WTC11 (cell line): Measurements from ENCODE around the gene ACSBG1.

Source experiments
- CREB1 ChIP-seq: sonication (generic); formaldehyde crosslinking; IDR thresholded peaks from 2 replicates; pipeline ENCODE4 v1.8.0; 2023; ENCODE audit warnings: mild to moderate bottlenecking, missing genetic modification reagents
- FOXJ3 ChIP-seq: sonication (generic); formaldehyde crosslinking; IDR thresholded peaks from 2 replicates; pipeline ENCODE4 v1.9.0; 2021; ENCODE audit warnings: missing genetic modification reagents, mild to moderate bottlenecking, borderline replicate concordance
- NFE2L1 ChIP-seq: sonication (generic); formaldehyde crosslinking; IDR thresholded peaks from 2 replicates; pipeline ENCODE4 v1.8.1; 2023; ENCODE audit warnings: missing genetic modification reagents
- NR3C1 ChIP-seq: sonication (generic); formaldehyde crosslinking; conservative IDR thresholded peaks from 2 replicates; pipeline ENCODE4 v1.8.1; 2023; ENCODE audit warnings: low read depth, mild to moderate bottlenecking, missing genetic modification reagents
- TF ChIP-seq, protein P1 (sequence below): sonication (generic); formaldehyde crosslinking; IDR thresholded peaks from 2 replicates; pipeline ENCODE4 v1.8.0; 2022; ENCODE audit warnings: mild to moderate bottlenecking, missing genetic modification reagents
- TF ChIP-seq, protein P2 (sequence below): fragments of 250-450 bp; sonication (Bioruptor Pico); IDR thresholded peaks from 2 replicates; pipeline ENCODE4 v1.9.0; 2021; ENCODE audit warnings: moderate library complexity, mild to moderate bottlenecking, inconsistent platforms, borderline replicate concordance
- TF ChIP-seq, protein P3 (sequence below): fragments of 200-600 bp; IDR thresholded peaks from 2 replicates; pipeline ENCODE4 v1.8.0; 2022; ENCODE audit warnings: antibody characterized with exemption
- TF ChIP-seq, protein P4 (sequence below): sonication (generic); formaldehyde crosslinking; IDR thresholded peaks from 2 replicates; pipeline ENCODE4 v1.8.1; 2022; ENCODE audit warnings: mild to moderate bottlenecking, missing genetic modification reagents, moderate library complexity, borderline replicate concordance
- TF ChIP-seq, protein P5 (sequence below): sonication (generic); formaldehyde crosslinking; conservative IDR thresholded peaks from 2 replicates; pipeline ENCODE4 v1.8.1; 2022; ENCODE audit warnings: mild to moderate bottlenecking, missing genetic modification reagents
- TF ChIP-seq, protein P6 (sequence below): sonication (generic); formaldehyde crosslinking; IDR thresholded peaks from 2 replicates; pipeline ENCODE4 v1.8.0; 2022; ENCODE audit warnings: missing genetic modification reagents
- TF ChIP-seq, protein P7 (sequence below): sonication (generic); formaldehyde crosslinking; IDR thresholded peaks from 2 replicates; pipeline ENCODE4 v1.8.1; 2022; ENCODE audit warnings: low read depth, missing genetic modification reagents, borderline replicate concordance
- TF ChIP-seq, protein P8 (sequence below): sonication (generic); formaldehyde crosslinking; IDR thresholded peaks from 2 replicates; pipeline ENCODE4 v1.8.0; 2022; ENCODE audit warnings: mild to moderate bottlenecking, missing genetic modification reagents

DNA sequence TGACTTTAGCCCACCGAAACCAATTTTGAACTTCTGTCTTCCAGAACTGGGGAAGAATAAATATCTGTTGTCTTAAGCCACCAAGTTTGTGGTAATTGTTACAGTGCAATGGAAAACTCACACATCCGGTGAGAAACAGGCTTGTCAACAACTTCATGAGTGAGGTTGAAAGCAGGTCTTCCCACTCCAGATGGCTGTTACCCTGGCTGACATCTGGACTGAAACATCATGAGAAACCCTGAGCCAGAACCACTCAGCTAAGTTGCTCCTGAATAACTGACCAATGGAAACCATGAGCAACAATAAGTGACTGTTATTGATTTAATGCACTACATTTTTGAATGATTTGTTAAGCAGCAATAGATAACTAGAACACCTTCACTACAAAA, 10.3 kb downstream of the ACSBG1 start:
- TF ChIP-seq, protein P1, sequence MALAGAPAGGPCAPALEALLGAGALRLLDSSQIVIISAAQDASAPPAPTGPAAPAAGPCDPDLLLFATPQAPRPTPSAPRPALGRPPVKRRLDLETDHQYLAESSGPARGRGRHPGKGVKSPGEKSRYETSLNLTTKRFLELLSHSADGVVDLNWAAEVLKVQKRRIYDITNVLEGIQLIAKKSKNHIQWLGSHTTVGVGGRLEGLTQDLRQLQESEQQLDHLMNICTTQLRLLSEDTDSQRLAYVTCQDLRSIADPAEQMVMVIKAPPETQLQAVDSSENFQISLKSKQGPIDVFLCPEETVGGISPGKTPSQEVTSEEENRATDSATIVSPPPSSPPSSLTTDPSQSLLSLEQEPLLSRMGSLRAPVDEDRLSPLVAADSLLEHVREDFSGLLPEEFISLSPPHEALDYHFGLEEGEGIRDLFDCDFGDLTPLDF (CRISPR knock-in tag): no peak
- TF ChIP-seq, protein P2, sequence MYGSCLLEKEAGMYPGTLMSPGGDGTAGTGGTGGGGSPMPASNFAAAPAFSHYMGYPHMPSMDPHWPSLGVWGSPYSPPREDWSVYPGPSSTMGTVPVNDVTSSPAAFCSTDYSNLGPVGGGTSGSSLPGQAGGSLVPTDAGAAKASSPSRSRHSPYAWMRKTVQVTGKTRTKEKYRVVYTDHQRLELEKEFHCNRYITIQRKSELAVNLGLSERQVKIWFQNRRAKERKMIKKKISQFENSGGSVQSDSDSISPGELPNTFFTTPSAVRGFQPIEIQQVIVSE (CRISPR knock-in tag): no peak
- TF ChIP-seq NFE2L1 (CRISPR knock-in tag): no peak
- TF ChIP-seq, protein P3, sequence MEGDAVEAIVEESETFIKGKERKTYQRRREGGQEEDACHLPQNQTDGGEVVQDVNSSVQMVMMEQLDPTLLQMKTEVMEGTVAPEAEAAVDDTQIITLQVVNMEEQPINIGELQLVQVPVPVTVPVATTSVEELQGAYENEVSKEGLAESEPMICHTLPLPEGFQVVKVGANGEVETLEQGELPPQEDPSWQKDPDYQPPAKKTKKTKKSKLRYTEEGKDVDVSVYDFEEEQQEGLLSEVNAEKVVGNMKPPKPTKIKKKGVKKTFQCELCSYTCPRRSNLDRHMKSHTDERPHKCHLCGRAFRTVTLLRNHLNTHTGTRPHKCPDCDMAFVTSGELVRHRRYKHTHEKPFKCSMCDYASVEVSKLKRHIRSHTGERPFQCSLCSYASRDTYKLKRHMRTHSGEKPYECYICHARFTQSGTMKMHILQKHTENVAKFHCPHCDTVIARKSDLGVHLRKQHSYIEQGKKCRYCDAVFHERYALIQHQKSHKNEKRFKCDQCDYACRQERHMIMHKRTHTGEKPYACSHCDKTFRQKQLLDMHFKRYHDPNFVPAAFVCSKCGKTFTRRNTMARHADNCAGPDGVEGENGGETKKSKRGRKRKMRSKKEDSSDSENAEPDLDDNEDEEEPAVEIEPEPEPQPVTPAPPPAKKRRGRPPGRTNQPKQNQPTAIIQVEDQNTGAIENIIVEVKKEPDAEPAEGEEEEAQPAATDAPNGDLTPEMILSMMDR: no peak
- TF ChIP-seq, protein P4, sequence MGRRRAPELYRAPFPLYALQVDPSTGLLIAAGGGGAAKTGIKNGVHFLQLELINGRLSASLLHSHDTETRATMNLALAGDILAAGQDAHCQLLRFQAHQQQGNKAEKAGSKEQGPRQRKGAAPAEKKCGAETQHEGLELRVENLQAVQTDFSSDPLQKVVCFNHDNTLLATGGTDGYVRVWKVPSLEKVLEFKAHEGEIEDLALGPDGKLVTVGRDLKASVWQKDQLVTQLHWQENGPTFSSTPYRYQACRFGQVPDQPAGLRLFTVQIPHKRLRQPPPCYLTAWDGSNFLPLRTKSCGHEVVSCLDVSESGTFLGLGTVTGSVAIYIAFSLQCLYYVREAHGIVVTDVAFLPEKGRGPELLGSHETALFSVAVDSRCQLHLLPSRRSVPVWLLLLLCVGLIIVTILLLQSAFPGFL (CRISPR knock-in tag): no peak
- TF ChIP-seq, protein P5, sequence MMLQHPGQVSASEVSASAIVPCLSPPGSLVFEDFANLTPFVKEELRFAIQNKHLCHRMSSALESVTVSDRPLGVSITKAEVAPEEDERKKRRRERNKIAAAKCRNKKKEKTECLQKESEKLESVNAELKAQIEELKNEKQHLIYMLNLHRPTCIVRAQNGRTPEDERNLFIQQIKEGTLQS (CRISPR knock-in tag): no peak
- TF ChIP-seq NR3C1: no peak
- TF ChIP-seq FOXJ3 (CRISPR knock-in tag): no peak
- TF ChIP-seq CREB1 (CRISPR knock-in tag): no peak
- TF ChIP-seq, protein P6, sequence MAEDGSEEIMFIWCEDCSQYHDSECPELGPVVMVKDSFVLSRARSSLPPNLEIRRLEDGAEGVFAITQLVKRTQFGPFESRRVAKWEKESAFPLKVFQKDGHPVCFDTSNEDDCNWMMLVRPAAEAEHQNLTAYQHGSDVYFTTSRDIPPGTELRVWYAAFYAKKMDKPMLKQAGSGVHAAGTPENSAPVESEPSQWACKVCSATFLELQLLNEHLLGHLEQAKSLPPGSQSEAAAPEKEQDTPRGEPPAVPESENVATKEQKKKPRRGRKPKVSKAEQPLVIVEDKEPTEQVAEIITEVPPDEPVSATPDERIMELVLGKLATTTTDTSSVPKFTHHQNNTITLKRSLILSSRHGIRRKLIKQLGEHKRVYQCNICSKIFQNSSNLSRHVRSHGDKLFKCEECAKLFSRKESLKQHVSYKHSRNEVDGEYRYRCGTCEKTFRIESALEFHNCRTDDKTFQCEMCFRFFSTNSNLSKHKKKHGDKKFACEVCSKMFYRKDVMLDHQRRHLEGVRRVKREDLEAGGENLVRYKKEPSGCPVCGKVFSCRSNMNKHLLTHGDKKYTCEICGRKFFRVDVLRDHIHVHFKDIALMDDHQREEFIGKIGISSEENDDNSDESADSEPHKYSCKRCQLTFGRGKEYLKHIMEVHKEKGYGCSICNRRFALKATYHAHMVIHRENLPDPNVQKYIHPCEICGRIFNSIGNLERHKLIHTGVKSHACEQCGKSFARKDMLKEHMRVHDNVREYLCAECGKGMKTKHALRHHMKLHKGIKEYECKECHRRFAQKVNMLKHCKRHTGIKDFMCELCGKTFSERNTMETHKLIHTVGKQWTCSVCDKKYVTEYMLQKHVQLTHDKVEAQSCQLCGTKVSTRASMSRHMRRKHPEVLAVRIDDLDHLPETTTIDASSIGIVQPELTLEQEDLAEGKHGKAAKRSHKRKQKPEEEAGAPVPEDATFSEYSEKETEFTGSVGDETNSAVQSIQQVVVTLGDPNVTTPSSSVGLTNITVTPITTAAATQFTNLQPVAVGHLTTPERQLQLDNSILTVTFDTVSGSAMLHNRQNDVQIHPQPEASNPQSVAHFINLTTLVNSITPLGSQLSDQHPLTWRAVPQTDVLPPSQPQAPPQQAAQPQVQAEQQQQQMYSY (CRISPR knock-in tag): no peak
- TF ChIP-seq, protein P7, sequence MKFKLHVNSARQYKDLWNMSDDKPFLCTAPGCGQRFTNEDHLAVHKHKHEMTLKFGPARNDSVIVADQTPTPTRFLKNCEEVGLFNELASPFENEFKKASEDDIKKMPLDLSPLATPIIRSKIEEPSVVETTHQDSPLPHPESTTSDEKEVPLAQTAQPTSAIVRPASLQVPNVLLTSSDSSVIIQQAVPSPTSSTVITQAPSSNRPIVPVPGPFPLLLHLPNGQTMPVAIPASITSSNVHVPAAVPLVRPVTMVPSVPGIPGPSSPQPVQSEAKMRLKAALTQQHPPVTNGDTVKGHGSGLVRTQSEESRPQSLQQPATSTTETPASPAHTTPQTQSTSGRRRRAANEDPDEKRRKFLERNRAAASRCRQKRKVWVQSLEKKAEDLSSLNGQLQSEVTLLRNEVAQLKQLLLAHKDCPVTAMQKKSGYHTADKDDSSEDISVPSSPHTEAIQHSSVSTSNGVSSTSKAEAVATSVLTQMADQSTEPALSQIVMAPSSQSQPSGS (CRISPR knock-in tag): no peak
- TF ChIP-seq, protein P8, sequence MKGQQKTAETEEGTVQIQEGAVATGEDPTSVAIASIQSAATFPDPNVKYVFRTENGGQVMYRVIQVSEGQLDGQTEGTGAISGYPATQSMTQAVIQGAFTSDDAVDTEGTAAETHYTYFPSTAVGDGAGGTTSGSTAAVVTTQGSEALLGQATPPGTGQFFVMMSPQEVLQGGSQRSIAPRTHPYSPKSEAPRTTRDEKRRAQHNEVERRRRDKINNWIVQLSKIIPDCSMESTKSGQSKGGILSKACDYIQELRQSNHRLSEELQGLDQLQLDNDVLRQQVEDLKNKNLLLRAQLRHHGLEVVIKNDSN (CRISPR knock-in tag): no peak
